ENCODE results near the gene PRSS16. TPM values are rescaled to one million over a fixed set of nuclear protein-coding genes. Genes with fewer than 3 reads are reported as not detected.

PRSS16 gene
- total and polyA plus RNA-seq, 9 of the 15 experiments (the other 6 are each of a cell fraction or from before 2014, with no cell fraction given) = 4.5 to 21.3 (median 12.1) TPM

- TF ChIP-seq ZHX1 (conservative IDR thresholded peaks at IDR 0.05; ENCODE audit: low read length) = no peak
- TF ChIP-seq FOXP4 (CRISPR knock-in tag; IDR thresholded peaks at IDR 0.05; ENCODE audit: borderline replicate concordance) = 0 out of 2 replicates have a peak, but pooled peaks have one; percentile 50
- peak; percentile 76 for TF ChIP-seq BCOR (IDR thresholded peaks at IDR 0.05)
- TF ChIP-seq ZNF407 (IDR thresholded peaks at IDR 0.05; ENCODE audit: low read depth) = peak; percentile 43; the same call in 1 of the 2 replicates
- no peak for TF ChIP-seq EWSR1 (IDR thresholded peaks at IDR 0.05; ENCODE audit: borderline replicate concordance, low read depth, partially characterized antibody)
- TF ChIP-seq FUS (optimal IDR thresholded peaks at IDR 0.05; ENCODE audit: low read depth, low read length) = no peak
- TF ChIP-seq ZKSCAN8 (CRISPR knock-in tag; IDR thresholded peaks at IDR 0.05) = no peak
- no peak for TF ChIP-seq ZNF197 (CRISPR knock-in tag; IDR thresholded peaks at IDR 0.05; ENCODE audit: low read depth)
- TF ChIP-seq, protein P1, sequence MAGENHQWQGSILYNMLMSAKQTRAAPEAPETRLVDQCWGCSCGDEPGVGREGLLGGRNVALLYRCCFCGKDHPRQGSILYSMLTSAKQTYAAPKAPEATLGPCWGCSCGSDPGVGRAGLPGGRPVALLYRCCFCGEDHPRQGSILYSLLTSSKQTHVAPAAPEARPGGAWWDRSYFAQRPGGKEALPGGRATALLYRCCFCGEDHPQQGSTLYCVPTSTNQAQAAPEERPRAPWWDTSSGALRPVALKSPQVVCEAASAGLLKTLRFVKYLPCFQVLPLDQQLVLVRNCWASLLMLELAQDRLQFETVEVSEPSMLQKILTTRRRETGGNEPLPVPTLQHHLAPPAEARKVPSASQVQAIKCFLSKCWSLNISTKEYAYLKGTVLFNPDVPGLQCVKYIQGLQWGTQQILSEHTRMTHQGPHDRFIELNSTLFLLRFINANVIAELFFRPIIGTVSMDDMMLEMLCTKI (IDR thresholded peaks at IDR 0.05; ENCODE audit: partially characterized antibody) = no peak
- no peak for TF ChIP-seq ZNF830 (CRISPR knock-in tag; IDR thresholded peaks at IDR 0.05)
Observed at GRCh38 chr6:27290065-27290849, 42.8 kb downstream of the PRSS16 start (continued).

Data from K562 (cell line).